Measurements from ENCODE around the gene GOLGA3.
"Not testable (repeated sequence)": the region's sequence is repeated elsewhere in the genome, so short reads cannot be mapped to it uniquely, and the experiment has no call there.

Gene GOLGA3

DNA sequence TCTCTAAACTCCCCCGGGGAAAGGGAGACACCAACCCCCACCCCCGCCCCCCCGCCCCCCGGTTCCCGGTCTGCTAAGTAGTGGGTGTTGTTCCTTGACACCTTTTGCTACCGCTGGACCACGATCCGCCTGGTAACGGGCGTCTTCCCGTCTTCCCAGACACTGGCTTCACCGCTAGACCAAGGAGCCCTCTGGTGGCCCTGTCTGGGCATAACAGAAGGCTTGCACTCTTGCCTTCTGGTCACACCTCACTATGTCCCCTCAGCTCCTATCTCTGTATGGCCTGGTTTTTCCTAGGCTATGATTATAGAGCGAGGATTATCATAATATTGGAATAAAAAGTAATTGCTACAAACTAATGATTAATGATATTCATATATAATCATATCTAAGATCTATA lies 19.3 kb downstream of the GOLGA3 start:
- peak; percentile 39 for DNase-seq

DNA sequence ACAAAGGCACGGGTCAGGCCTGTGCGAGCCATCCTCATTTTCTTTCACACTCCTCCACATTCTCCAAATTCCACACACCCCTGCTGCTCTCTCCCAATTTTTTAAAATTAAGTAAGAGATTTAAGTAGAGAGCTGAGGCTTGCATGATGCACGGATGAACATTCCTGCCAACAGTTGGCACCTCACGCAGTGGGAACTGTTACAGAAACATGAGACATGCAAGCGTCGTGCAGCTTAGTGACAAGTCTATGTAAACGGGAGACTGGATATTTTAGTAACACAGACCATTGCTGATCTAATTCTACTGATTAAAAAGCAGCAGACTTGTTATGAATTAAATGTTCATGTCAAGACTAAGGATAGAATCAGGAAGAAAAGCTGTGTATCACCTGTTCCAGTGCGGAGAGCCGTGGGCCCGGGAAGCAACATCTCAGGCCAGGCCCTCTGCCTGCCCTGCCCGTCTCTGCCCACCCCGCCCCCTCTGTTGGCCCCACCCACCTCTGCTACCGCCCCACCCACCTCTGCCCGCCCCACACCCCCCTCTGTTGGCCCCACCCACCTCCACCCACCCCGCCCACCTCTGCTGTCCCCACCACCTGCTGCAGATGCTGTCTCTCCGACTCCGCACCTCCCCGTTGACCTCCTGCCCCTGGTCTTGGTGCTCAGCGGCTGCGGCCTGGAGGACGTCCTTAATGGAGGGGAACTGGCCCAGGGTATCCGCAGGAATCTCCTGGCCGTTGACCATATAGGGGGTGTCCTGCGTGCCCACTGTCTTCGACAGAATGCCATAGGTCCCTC lies 21.2 kb downstream of the GOLGA3 start:
- DNase-seq = no peak

DNA sequence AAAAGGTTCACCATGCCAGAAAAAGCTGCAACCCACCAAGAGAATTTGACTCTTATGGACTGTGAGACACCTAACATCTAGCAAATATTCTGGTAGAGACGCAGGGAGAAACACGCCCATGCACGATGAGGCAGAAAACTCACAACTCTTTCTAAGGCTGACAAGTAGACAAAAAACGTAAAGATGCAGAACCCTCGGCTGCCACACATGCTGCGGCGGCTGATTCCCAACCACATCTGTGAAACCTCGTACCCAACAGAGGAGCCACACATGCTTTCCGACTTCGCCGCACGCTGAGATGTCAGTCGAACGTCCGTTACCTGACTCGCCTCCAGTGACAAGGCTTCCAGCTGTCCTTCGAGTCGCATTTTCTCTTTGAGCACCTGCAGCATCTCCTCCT lies 21.8 kb downstream of the GOLGA3 start:
- DNase-seq = no peak

DNA sequence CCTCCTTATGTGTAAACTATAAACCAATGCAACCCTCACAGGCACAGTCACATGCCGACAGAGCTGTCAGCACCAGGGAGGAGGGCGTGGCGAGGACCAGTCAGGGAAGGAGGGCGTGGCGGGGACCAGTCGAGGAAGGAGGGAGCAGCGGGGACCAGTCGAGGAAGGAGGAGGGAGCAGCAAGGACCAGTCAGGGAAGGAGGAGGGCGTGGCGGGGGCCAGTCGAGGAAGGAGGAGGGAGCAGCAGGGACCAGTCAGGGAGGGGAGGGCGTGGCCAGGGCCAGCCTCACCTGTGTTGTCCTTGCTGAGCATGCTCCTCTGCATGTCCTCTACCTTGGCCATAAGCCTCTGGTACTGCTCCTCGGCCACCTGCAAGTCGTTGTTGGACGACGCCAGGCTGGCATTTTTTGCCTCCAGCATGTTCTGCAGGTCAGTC lies 24.2 kb downstream of the GOLGA3 start:
- no peak for DNase-seq

DNA sequence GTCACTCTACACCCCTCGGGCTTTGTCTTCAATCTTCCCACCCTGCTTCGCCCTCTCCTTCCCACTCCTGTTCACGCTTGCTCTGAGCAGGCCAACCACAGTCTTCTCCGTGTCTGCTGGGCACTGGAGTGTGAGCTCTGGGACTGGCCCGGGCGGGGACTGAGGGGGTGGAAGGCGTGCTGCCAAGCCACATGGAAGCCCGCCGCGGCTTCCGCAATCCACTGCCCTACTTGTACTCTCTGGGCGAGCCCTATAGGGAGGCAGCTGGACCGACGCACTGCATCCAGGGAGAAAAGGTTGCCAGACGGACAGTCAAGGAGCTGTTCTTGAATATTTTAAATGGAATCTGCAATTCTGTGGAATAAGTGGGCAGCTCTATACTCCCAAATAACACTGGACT lies 24.8 kb downstream of the GOLGA3 start:
- DNase-seq = no peak

DNA sequence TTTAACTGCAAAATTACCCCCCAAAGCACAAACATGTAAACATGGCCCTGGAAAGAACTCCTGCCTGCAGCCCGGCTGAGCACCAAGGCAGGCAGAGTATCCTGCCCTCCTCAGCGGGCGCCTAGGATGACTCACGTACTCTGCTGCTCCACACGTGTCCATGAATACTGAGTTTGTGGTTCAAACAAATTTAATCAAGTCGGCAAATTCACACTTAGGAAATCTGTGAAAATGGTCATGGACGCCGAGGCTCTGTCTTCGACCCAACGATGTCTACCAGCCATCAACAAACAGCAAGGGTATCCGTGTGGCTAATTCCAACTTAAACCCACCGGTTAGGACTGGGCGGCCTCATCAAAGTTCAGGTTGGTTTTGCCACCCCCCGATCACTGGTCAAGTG lies 25.5 kb downstream of the GOLGA3 start:
- no peak for DNase-seq

DNA sequence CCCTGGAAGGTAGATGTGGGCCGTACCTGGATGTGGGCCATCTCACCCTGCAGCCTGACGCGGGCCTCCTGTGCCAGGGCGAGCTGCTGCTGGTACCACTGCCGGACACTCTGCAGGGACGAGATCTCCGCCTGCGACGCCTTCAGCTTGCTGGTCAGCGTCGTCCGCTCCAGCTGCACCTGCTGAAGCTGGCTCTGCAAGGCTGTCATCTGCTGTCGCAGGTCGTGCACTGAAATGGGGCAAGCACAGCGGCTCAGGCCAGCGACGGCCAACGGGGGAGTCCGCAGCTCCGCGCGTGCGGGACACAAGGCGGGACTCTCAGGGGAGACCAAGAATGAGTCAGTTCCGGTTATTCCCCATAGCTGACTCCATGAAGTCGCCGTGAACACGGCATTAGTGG lies 26.9 kb downstream of the GOLGA3 start:
- DNase-seq = no peak

DNA sequence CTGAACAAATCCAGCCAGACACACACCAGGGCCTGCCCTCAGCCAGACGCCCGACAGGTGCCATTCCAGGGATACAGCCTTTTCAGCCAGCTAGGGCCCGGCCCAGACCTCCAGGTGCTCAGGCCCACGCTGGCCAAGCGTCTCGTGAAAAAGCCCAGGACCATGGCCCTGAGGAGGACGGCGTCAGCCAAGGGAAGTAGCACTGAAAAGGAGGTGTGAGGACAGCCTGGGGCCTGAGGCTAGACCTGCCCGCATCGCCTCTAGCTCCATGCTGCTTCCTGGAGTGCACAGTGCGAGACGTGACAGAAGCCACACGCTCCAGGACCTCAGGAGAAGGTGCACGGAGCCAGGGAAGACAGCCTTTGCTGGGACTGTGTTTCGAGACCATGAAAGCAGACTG lies 29.8 kb downstream of the GOLGA3 start:
- no peak for DNase-seq

DNA sequence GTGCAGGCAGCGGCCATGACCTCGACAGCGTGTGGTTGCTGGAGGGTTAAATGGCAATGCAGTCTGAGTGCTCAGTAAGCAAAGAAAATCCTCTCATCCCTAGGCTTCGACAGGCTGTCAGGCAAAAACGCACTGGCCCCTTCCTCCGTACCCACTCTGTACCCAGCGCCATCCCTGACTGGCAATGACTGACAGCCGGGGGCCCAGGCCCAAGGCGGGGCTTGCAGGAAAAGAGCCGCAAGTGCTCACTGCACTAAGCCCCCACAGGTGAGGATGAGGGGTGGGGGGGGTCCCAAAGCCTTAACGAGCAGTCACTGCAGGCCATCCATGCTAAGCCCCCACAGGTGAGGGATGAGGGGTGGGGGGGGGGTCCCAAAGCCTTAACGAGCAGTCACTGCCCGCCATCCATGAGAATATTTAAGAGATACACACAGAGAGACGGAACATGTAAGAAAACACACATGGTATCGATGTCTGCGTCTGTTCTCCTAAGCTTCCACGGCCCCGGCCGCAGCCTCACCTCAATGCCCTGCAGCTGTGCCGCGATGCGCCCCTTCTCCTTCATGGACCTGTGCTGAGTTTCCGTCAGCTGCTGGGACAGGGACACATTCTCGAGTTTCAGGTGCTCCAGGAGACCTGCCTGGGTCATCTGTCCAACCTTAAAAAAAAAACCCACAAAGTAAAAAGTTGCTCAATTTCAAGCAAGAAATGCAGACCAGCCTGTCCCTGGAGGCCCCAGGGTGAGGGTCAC lies 30.7 kb downstream of the GOLGA3 start:
- no peak for DNase-seq

DNA sequence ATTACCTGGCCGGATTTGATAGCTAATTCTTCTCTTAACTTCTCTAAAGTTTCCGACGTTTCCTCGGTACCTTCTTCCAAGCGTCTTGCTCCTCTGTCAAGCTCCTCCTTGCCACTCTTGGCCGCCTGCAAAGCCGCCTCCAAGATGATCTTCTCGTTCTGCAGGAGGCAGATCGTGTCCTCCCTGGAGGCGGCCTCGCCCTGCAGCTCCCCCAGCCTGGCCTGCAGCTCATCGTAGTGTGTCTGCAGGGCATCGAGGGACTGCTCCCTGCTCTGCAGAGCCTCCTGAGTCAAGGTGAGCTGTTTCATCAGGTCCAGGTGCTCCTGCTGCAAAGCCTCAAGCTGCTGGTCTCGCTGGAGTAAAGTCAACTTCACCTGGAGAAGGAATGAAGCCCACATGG lies 32.8 kb downstream of the GOLGA3 start:
- no peak for DNase-seq

DNA sequence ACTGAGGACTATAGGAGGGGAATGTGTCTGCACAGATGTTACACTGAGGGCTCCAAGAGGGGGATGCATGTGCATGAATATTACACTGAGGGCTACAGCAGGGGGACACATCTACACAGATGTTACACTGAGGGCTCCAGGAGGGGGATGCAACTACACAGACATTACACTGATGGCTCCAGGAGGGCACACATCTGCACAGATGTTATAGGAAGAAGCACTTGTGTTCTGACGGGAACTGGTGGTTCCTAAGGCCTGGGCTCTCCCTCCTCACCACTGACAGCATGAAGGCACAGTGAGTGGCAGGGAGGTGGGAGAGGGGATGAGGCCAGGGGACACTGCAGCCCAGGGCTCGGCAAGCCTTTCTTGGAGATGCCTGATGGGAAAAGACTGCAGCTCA lies 36.7 kb downstream of the GOLGA3 start:
- not testable (repeated sequence) for DNase-seq

DNA sequence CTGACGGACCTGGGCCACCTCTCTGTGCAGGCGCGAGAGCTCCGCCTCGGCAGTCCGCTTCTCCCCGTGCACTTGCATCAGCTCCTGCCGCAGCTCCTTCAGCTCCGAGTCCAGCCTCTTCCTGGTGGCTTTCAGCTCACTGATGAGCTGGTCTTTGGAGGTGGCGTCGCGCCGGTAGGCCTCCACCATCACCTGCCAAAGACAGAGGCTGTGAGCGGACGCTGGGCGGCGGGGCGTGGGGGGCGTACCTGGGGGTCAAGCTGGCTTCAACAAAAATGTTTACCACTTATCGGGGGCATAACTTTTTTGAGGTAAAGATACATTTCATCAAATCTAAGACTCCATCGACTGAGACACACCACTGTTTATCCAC lies 39.6 kb downstream of the GOLGA3 start:
- no peak for DNase-seq

DNA sequence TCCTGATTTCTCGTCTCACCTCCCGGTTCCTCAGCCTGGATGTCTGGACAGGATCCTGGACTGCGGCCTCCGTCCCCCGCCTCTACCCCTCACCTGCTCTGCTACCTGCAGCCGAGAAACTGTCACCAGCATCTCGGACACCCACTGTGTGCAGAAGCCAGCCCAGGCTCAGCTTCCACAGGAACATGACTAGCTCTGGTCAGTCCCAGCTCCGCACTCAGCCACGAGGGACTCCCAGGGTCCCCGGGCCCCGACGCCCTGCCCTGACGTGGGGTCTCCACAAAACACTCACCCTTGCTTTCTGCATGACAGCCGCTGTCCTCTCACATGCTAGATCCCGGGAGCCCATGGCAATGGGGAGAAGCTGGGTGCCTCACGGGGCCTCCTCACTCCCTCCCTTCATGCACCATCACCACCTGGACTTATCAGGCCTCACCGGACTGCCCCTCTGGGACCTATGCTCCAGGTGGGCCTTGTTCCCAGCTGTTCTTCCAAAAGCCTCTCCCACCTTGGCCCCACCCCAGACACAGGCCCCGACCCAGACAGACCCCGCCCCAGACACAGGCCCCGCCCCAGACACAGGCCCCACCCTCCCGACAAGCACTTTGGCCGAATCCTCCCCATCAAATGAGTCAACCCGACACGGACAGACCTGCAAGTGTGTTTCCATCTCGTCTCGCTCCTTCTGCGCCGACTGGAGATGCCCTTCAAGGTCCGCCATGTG lies 40.1 kb downstream of the GOLGA3 start:
- no peak for DNase-seq

DNA sequence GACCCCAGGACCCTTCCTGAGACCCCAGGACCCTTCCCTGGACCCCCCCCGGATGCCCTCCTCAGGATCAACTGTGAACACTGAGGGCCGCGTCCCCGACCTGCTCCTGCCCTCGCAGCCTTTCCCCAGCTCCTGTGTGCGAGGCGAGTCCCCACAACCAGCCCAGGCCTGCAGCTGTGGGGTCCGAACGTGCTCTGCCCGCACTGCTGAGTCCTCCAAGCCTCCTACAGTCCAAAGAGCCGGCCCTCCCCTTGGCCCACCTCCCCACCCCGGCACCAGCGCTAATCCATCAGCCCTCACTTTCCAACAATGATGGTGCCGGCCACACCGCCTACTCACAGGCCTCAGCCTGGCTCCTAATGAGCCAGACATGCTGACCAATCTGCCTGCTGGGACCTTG lies 40.8 kb downstream of the GOLGA3 start:
- no peak for DNase-seq

DNA sequence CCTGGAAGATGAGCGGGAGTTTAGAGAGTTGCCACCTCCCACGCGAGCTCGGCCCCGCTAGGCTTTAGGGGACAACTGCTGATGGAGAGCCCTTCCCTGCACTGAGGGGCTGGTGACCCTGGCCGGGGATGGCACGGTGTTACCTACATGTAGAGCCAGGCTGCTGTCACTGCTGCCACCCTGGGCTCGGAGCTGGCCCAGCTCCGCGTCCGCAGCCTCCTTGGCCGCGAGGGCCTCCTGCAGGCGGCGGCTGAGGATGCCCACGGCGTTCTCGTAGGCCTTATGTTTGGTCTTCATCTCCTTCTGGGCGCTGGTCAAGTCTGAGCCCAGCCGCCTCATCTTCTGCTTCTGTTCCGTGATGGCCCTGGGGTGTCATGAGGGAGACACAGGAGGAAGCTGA lies 42.5 kb downstream of the GOLGA3 start:
- DNase-seq = no peak

DNA sequence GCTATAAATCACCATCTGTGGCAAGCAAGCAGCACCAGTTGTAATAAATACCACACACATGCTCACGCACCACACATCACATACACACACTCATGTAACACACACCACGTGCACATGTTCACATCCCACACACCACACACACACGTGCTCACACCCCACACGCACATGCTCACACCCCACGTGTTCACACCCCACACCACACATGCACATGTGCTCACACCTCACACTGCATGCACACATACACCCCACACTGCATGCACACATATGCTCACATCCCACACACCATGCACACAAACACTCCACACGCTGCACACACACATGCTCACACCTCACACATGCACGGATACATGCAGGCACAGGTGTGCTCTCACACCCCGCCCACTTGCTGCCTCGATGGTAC lies 44.1 kb downstream of the GOLGA3 start:
- DNase-seq = no peak

DNA sequence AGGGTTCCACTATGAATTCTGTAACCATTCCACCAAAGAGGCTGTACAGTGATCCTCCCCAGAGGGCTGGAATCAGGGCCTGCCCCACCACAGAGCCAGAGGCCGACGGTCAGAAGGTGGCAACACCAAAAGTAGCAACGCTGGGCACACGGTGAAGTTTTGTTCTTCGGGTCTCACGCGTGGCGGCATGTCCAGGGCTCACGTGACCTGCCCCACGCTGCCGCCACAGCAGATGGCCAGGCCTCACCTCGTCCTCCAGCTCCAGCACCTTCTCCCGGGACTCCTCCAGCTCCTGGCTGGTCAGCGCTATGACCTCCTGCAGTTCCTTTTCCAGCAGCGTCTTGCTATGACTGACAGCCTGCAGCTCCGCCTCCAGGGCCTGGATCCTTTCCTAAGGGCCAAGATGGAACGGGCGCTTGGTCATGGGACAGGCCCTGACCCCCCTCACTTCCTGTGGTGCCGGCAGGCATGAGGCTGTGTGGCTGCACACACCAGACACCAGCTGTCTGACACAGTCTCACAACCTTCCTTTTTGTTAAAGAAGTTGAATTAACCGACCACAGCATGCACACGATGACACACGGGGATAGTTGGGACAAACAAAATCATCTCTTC lies 44.6 kb downstream of the GOLGA3 start:
- DNase-seq = no peak

DNA sequence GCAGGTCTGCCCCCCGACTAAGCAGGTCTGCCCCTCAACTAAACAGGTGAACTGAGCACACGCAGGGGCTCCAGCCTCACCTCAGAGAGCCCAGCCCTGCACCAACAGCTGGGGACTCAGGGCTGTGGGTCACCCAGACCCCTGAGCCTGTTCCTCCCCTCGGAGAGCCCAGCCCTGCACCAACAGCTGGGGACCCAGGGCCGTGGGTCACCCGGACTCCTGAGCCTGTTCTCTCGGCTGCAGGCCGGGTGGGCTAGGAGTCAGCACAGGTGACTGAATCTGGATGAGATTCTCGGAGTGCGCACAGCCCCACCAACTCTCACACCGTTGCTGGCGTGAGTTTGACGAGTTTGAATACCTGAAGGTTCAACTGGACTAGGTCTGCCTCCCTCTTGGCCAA lies 46.7 kb downstream of the GOLGA3 start:
- no peak for DNase-seq

DNA sequence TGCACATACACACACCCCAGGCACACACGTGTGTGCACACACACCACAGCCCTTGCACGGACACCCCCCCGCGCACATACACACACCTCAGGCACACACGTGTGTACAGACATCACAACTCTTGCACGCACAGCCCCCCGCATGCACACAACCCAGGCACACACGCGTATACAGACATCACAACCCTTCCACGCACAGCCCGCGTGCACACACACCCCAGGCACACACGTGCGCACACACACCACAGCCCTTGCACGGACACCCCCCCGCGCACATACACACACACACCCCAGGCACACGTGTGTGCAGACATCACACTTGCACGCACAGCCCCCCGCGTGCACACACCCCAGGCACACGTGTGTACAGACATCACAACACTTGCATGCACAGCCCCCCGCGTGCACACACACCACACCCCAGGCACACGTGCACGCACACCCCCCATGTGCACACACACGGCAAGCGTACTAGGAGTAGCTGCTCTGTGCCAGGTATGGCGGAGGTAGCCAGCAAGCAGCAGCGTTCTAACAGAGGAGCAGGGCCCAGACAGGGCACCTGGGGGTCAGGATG lies 48.8 kb downstream of the GOLGA3 start:
- DNase-seq = no peak

DNA sequence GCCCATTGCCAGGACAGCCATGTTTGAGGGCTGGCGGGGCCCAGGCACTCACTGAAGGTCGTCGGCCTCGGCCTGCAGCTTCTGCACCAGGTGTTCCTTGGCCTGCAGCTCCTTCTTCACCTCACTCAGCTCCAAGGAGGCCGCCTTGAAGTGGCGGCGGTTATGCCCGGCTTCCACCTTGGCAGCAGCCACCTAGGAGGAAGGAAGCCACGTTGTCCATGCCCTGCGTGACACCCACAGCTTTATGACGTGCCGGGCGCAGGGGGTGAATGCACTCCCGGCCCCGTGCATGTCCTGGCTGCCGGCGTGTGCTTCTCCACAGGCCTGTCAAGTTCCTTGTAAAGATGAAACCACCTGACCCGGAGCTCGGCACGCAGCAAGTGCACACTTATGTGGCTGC lies 51.1 kb downstream of the GOLGA3 start:
- DNase-seq = no peak

DNA sequence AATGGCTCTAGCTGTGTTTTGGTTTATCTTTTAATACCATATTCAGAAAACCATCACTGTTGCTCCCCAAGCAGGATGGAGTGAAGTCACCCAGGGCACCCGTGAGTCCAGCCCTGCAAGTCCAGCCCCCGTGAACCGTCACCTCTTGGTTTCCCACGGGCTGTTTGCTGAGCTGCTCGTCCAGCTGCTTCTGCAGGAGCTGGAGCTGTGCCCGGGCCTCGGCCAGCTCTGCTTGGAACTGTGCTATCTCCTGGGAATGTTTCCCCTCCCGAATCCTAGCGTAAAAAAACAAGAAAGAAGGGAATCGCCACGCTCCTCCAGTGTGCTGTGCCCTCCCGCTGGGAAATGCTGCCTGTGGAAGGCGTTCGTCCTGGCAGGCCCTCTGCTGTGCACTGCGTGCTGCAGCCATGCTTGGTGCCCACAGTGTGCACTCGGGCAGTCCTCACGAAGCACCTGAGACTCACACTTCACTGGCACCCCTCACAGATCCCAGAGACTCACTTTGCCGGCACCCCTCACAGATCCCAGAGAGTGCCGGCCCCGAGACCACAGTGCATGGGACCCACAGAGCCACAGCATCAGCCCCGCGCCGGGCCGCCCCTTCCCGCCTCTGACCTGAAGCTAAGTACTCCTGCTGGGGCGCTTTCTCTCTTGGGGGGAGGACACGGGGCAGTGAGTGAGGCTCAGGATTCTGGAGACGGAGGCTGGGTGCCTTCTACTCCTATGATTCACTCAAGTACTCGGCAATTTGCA lies 51.7 kb downstream of the GOLGA3 start:
- no peak for DNase-seq

DNA sequence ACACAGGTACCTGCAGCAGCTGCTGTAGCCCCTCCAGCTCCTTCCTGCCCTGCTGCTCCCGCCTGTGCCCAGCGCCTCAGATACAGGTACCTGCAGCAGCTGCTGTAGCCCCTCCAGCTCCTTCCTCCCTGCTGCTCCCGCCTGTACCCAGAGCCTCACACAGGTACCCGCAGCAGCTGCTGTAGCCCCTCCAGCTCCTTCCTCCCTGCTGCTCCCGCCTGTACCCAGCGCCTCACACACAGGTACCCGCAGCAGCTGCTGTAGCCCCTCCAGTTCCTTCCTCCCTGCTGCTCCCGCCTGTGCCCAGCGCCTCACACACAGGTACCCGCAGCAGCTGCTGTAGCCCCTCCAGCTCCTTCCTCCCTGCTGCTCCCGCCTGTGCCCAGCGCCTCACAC lies 52.4 kb downstream of the GOLGA3 start:
- DNase-seq = not testable (repeated sequence)

Data from fibroblast of skin of back (primary cell).